ENCODE measurements around the gene YPEL5.
A peak's percentile ranks its signal among the peaks of the same experiment; 100 is the strongest.
"Not testable (repeated sequence)": the region's sequence is repeated elsewhere in the genome, so short reads cannot be mapped to it uniquely, and the experiment has no call there.

The YPEL5 gene

GRCh38 chr2:30146337-30147195 lies at the start of gene YPEL5:
YPEL5 (plus strand) TSS chr2:30147007; CDS start chr2:30156652, 9,645 bp downstream.
- peak; percentile 97 for FAIRE-seq

- FAIRE-seq: no peak
These were observed 48.4 kb upstream of the YPEL5 start for GRCh38 chr2:30098266-30099005.

- FAIRE-seq: not testable (repeated sequence)
These were observed 47.4 kb upstream of the YPEL5 start for GRCh38 chr2:30099366-30099765.

- not testable (repeated sequence) for FAIRE-seq
These were observed 46.1 kb upstream of the YPEL5 start for GRCh38 chr2:30100691-30101090.

GRCh38 chr2:30104307-30104706 lies 42.5 kb upstream of the YPEL5 start:
- FAIRE-seq: no peak

GRCh38 chr2:30105556-30105955 lies 41.3 kb upstream of the YPEL5 start:
- no peak for FAIRE-seq

GRCh38 chr2:30106543-30106942 lies 40.3 kb upstream of the YPEL5 start:
- FAIRE-seq: no peak

GRCh38 chr2:30108192-30108591 lies 38.6 kb upstream of the YPEL5 start:
- no peak for FAIRE-seq

- no peak for FAIRE-seq
These were observed 38.0 kb upstream of the YPEL5 start for GRCh38 chr2:30108851-30109250.

GRCh38 chr2:30109856-30110255 lies 37.0 kb upstream of the YPEL5 start:
- no peak for FAIRE-seq

- no peak for FAIRE-seq
These were observed 36.0 kb upstream of the YPEL5 start for GRCh38 chr2:30110773-30111172.

GRCh38 chr2:30111186-30111585 lies 35.6 kb upstream of the YPEL5 start:
- not testable (repeated sequence) for FAIRE-seq

- FAIRE-seq: no peak
These were observed 34.2 kb upstream of the YPEL5 start for GRCh38 chr2:30112561-30112960.

- FAIRE-seq: no peak
These were observed 33.1 kb upstream of the YPEL5 start for GRCh38 chr2:30113617-30114293.

GRCh38 chr2:30115141-30115980 lies 31.4 kb upstream of the YPEL5 start:
- peak; percentile 53 for FAIRE-seq

- FAIRE-seq: no peak
These were observed 30.9 kb upstream of the YPEL5 start for GRCh38 chr2:30115981-30116285.

GRCh38 chr2:30122362-30122761 lies 24.4 kb upstream of the YPEL5 start:
- no peak for FAIRE-seq

GRCh38 chr2:30127016-30127893 lies 19.6 kb upstream of the YPEL5 start:
- FAIRE-seq: peak; percentile 66

- FAIRE-seq: no peak
These were observed 12.2 kb upstream of the YPEL5 start for GRCh38 chr2:30134582-30134981.

- FAIRE-seq: no peak
These were observed 11.3 kb upstream of the YPEL5 start for GRCh38 chr2:30135541-30135940.

- no peak for FAIRE-seq
These were observed 9.9 kb upstream of the YPEL5 start for GRCh38 chr2:30136764-30137444.
